Erythroblast (primary cell): ENCODE measurements around the gene STAM2.

Source experiments
- GATA1 ChIP-seq: IDR thresholded peaks from 2 replicates; pipeline ENCODE4 v1.6.1; 2011; ENCODE audit warnings: low read depth, mild to moderate bottlenecking, control low read depth, low read length, moderate library complexity
- POLR2A ChIP-seq: IDR thresholded peaks from 2 replicates; pipeline ENCODE4 v1.6.1; 2011; ENCODE audit warnings: mild to moderate bottlenecking, low read length

DNA sequence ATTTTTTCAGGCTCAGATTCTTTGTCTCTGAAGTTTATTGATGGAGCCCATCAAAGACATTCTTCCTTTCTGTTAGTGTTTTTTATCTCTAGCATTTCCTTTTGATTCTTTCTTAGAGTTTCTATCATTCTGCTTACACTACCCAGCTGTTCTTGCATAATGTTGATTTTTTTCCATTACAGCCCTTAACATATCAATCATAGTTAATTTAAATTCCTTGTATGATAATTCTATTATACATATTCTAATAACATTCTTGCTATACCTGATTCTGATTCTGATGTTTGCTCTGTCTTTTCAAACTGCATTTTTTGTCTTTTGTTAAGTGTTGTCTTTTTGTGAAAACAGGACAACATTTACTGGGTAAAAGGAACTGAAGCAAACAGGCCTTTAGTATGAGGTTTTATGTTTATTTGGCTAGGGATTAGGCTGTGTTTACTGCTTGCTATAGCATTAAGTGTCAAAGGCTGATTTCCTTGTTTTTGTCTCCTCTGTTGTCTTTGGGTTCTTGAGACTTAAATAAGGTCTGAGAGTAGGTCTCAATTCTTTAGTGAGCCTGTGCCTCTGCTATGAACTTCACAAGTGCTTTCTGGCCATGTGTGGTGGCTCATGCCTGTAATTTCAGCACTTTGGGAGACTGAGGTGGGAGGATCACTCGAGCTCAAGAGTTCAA is 8.0 kb upstream of the STAM2 start:
- no peak for TF ChIP-seq POLR2A
- no peak for TF ChIP-seq GATA1
